Epithelial cell of proximal tubule (primary cell): ENCODE data around the gene RIMBP2. TPM values are rescaled to one million over a fixed set of nuclear protein-coding genes. Genes with fewer than 3 reads are reported as not detected.

Experiments used
- DNase-seq: peaks from one replicate; pipeline ENCODE4 v3.0.0-alpha.2; 2011; ENCODE audit warnings: low read depth
- H3K4me3 ChIP-seq: 2 replicates; pipeline ENCODE4 v1.5.1; 2011; ENCODE audit warnings: low read depth, mild to moderate bottlenecking, low read length
- total RNA-seq: library from RNA; depleted of rRNA; stranded (reverse); fragments of >200 nt; gene quantifications from 2 replicates; pipeline ENCODE4 v1.2.3, GENCODE V29; 2015
- TF ChIP-seq, protein P1 (sequence below): conservative IDR thresholded peaks from 2 replicates; pipeline ENCODE4 v1.5.1; 2012; ENCODE audit warnings: low read depth, mild to moderate bottlenecking, low read length

Gene RIMBP2
- total RNA-seq, 1 donor from 2014 or later, result 0.98 TPM

DNA sequence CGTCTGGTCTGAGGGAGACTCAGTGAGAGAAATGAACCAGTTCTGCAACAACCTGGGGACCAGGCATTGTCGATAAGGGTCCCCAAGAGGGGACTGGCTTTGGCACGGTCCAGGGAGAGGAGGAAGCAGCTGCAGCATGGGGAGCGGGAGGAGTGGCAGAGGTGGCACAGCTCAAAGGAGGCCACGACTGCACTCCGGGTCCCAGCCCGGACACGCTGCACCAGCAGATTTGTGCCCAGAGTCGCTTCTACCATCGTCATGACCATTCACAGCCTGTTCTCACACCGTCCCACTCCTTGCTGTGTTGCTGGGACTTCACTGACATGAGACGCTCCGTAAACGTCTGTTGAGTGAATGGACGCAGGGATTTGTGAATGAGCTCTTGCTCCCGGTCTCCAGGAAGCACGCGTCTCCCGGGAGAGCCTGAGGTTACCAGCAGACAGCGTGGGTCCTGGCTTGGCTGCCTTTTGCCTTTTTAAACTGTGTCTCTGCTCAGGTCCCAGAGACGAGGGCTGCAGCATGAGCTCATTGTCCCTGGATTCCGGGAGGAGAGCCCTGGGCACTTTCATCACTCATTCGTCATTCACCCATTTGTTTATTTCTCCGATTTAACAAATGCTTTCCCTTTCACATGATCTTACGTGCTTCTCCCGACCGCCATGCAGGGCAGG, 241.4 kb downstream of the RIMBP2 start:
- TF ChIP-seq, protein P1, sequence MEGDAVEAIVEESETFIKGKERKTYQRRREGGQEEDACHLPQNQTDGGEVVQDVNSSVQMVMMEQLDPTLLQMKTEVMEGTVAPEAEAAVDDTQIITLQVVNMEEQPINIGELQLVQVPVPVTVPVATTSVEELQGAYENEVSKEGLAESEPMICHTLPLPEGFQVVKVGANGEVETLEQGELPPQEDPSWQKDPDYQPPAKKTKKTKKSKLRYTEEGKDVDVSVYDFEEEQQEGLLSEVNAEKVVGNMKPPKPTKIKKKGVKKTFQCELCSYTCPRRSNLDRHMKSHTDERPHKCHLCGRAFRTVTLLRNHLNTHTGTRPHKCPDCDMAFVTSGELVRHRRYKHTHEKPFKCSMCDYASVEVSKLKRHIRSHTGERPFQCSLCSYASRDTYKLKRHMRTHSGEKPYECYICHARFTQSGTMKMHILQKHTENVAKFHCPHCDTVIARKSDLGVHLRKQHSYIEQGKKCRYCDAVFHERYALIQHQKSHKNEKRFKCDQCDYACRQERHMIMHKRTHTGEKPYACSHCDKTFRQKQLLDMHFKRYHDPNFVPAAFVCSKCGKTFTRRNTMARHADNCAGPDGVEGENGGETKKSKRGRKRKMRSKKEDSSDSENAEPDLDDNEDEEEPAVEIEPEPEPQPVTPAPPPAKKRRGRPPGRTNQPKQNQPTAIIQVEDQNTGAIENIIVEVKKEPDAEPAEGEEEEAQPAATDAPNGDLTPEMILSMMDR, result no peak
- no peak overlapping the region for H3K4me3 ChIP-seq
- no peak for DNase-seq

DNA sequence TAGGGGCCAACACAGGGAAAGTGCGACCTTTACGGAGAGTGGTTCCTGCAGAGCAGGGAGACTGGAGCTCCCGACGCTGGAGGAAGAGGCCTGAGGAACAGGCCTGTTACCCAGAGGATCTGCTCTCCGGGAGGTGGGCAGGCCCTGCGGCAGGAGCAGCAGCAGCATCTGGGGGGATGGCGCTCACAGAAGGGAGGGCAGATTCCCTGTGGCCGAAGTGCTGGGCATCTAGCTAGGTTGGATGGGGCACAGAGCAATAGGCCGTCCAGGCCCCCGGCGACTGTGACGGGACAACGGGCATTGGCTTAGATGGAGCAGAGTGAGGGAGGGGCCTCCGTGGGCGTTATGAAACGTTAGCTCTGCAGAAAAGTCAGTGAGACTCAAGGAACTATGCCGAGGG, 242.8 kb downstream of the RIMBP2 start:
- TF ChIP-seq, protein P1, result no peak
- H3K4me3 ChIP-seq, result no peak overlapping the region
- DNase-seq, result no peak

DNA sequence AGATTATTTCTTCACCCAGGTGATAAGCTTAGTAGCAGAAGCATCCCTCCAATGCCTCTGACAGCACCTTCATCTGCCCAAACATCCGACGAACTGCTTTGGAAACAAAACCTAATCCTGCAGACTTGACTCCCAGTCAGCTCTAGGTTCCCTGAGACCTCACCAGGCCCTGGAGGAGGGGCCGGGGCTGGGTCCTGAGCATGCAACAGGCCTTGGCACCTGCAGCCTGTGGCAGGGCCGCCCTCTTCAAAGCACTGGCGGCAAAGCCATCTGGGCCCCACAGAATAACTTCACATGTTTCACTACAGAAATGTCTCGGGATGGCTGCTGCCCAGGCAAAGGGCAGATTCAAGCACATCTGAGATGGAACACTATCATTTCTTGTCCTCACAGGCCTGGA, 245.1 kb downstream of the RIMBP2 start:
- H3K4me3 ChIP-seq, result no peak overlapping the region
- no peak for DNase-seq
- TF ChIP-seq, protein P1, result no peak

DNA sequence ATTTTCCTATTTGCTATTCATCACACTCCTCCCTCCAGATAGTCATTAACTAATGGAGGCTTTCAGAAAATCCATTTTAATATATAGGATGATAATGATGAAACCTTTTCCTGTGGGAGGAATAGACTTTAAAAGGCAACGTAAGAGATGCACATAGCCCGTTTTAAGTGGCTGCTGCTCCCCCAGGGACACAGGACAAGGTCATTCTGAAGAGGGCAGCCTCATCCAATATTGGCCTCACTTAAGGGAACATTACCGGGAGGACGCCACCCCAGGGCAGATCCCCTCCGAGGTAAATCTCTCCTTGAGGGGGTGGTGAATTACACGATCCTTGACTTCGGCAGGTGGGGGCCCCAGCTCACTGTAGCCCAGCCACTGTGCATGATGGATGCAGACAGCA, 246.5 kb downstream of the RIMBP2 start:
- no peak for DNase-seq
- H3K4me3 ChIP-seq, result no peak overlapping the region
- TF ChIP-seq, protein P1, result no peak

DNA sequence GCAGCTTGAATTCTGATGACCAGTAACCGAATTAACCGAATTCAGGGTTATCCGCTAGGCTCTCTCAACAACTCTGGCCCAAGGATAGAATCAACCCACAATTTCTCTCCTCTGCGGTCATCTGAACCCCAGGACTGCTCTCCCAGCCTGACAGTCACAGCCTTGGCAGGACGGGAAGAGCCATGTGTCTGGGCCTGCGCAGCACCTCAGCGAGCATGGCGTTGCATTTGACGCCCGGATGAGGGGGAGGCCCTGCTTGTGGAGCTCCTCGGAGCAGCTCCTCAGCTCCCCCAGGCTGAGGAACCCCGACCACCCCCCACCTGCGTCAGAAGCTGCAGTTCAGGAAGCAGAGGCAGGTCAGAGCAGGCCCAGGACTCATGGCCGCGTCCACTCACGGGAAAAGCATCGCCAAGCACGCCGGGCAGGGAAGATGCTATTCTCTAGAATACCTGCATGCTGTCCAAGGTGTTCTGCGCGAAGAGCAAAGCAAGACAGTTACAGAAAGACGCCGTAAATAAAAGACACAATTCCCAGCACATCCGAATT, 247.3 kb downstream of the RIMBP2 start:
- no peak overlapping the region for H3K4me3 ChIP-seq
- TF ChIP-seq, protein P1, result no peak
- no peak for DNase-seq

DNA sequence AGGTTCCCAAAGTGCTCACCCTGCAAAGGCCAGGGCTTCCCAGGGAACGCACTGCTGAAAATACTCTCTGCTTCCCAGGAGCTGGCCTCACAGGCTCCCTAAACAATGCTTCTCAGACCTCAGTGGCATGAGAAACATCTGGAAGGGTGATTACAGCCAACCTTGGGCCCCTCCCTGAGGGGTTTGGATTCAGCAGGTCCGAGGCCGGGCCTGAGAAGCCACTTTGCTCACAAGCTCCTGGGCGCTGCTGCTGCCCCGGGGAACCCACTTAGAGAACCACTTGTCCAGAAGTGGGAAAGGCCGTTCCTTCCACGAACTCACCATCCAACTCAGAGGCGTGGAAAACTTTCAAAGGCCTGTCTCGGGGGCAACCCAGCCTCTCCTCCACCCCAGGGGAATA, 247.9 kb downstream of the RIMBP2 start:
- H3K4me3 ChIP-seq, result no peak overlapping the region
- TF ChIP-seq, protein P1, result no peak
- no peak for DNase-seq

DNA sequence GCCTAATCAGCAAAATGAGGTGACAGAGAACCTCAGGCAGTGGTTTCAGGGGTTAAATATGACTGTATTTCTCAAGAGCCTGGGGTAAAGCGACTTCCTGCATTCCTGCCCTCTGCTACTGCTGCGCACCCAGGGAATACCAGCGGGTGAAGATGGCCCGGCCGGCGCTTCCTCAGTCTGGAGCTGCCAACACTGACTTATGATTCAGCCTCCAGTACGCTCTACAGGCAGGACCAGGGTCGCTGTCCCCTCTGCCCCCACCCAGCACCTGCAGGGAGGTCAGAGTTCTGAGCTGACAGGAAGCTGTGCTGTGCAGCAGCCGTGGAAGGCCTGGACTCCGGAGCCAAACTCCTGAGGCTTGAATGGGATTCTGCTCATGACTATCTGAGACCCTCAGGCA, 250.5 kb downstream of the RIMBP2 start:
- TF ChIP-seq, protein P1, result no peak
- no peak overlapping the region for H3K4me3 ChIP-seq
- DNase-seq, result no peak
